Measurements from ENCODE around the gene ERVK3-1.
A peak's percentile ranks its signal among the peaks of the same experiment; 100 is the strongest.
"Not testable (repeated sequence)": the region's sequence is repeated elsewhere in the genome, so short reads cannot be mapped to it uniquely, and the experiment has no call there.

ERVK3-1 gene

GRCh38 chr19:58346961-58347929 is 42.1 kb downstream of the ERVK3-1 start:
- DNase-seq (ENCODE audit: low spot score), result peak; percentile 62

DNA sequence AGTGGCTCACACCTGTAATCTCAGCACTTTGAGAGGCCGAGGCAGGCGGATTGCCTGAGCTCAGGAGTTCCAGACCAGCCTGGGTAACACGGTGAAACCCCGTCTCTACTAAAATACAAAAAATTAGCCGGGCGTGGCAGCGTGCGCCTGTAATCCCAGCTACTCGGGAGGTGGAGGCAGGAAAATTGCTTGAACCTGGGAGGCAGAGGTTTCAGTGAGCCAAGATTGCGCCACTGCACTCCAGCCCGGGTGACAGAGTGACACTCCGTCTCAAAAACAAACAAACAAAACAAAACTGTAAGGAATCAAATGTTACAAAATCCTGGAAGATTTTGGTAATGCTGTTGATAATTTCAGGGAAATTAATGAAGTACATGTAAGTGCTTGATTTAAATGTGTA is 42.9 kb downstream of the ERVK3-1 start:
- not testable (repeated sequence) for DNase-seq (ENCODE audit: low spot score)

GRCh38 chr19:58349590-58349989 is 44.4 kb downstream of the ERVK3-1 start:
- no peak for DNase-seq (ENCODE audit: low spot score)

- no peak for DNase-seq (ENCODE audit: low spot score)
Measured at GRCh38 chr19:58350001-58350861, 45.1 kb downstream of the ERVK3-1 start.

- DNase-seq (ENCODE audit: low spot score), result no peak
Measured at GRCh38 chr19:58350871-58351557, 45.8 kb downstream of the ERVK3-1 start.

GRCh38 chr19:58351558-58351878 is 46.3 kb downstream of the ERVK3-1 start:
- no peak for DNase-seq (ENCODE audit: low spot score)

DNA sequence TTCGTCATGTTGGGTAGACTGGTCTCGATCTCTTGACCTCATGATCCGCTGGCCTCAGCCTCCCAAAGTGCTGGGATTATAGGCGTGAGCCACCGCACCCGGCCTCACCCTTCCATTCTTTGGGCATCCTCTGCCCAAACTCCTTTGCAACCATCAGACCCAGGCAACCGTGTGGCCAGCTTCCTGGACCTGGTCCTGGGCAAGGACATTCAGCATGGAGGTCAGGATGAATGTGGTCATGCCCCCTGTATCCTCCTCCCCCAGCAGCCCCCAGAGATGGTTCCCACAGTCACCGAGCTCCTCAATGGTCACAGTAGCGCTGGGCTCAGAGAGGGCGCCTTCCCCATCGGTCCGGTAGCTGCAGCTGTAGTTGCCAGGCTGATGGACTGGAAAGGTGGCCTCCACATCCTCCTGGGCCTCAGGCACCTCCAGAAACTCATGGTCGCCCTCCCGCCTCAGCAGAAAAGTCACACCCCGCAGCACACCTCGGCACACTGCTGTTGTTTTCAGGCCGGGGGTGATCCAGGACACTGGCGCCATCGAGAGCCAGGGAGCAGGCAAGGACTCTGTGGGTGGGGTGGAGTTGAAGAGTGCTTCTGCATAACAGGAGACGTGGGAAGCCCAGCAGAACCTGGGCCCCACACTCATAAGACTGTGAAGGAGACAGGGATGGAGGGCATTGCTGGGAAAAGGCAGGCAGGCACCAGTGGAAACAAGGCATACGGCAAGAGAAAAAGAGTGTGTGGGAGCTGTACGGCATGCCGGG is 47.0 kb downstream of the ERVK3-1 start:
- no peak for DNase-seq (ENCODE audit: low spot score)

DNA sequence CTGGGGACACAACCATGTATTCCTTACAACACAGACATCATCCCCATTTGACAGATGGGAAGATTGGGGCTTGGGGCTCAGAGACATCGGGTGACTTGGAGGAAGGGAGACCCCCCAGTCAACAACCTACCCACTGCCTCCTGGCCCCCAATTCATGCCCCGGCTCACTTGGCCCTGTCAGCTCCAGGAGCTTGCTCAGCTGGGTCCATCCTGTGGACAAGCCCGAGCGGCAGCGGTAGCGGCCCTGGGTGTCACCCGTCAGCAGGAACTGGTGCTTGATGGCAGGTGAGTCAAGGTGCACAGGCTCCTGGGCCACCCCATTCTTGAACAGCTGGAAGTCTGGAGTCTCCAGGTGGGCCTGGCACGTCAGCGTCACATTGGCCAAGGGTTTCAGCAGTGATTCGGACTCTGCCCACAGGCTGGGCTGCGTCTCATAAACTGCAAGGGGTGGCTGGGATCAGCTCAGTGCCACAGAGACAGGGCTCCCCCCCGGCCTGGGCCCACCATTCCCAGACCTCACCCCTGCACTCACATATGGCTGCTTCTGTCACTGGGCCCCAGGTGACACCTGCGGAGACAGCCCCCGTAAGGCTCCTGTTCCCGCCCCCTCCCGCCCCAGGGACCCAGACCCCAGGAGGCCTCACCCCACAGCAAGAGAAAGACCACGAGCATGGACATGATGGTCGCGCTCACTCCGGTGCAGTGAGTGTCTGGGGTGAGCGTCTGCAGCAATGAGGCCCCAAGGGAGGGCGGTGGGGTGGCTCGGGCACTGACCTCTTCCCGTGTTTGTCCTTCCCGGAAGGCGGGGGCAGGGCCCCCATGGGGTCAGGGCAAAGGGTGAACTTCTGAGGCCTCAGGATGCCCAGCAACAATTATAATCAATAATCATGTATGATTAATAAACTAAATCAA is 47.8 kb downstream of the ERVK3-1 start, which contains the start of gene A1BG:
Gene A1BG (minus strand): TSS at position 733 of the 912 bp plus-strand sequence. CDS start 55 bp downstream, at position 678.
- DNase-seq (ENCODE audit: low spot score), result no peak

DNA sequence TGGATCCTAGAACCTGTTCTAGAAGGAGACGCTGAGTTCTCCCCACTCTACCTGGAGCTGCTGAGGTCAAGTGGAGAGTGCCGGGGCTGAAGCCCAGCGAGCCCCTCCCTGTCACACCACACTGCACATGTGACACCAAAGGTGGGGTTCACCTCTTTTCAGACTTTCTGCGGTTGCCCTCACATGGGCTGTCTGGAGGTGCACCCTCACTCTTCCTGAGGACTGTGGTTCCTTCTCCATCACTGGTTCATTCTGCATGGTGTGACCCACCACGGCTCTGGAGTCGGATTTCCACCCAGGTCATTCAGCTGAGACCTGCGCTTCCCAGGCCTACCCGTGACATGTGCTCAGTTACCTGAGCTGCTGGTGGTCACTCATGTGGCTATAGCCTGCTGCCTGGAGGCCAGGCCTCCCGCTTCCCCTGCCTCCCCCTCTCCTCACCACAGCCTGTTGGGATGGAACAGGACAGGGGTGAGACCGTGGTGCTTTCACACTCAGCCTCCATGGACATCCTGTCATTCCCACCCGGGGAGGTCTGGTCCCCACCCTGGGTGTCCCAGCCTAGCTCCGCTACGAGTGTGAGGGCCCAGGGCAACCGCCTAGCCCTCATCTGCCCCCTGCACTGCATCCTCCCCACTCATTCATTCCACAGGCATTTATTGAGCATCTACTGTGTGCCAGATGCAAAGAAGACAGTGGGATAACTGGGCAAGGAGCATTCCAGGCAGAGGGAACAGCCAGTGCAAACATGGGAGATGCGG is 48.7 kb downstream of the ERVK3-1 start:
- DNase-seq (ENCODE audit: low spot score), result no peak

- DNase-seq (ENCODE audit: low spot score), result no peak
Measured at GRCh38 chr19:58354478-58355030, 49.4 kb downstream of the ERVK3-1 start.

- no peak for DNase-seq (ENCODE audit: low spot score)
Measured at GRCh38 chr19:58355215-58355796, 50.1 kb downstream of the ERVK3-1 start.

DNA sequence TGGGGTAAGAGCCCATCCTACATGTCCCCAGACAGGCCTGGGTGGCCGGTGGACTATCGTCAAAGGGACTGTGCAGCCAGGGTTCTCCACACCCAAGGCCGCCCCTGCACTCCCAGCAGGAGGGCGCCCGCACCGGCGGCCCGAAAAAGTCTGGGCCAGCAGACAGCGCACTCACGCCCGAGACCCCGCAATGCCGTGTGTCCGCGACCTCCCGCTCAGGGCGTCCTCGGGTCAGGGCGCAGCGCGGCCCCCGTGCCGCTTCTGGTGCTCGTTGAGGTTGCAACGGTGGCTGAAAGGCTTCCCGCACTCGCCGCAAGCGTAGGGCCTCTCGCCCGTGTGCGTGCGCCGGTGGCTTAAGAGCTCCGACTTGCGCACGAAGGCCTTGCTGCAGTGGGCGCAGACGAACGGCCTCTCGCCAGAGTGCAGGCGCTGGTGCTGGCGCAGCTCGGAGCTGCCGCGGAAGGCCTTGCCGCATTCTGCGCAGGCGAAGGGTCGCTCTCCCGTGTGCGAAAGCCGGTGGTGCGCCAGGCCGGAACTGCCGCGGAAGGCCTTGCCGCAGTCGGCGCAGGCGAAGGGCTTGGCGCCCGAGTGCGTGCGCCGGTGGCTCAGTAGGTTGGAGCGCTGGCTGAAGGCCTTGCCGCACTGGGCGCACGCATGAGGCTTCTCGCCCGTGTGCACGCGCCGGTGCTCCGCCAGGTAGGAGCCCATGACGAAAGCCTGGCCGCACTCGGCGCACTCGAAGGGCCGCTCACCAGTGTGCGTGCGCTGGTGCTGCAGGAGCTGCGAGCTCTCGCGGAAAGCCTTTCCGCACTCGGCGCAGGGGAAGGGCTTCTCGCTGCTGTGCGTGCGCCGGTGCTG is 51.0 kb downstream of the ERVK3-1 start:
- DNase-seq (ENCODE audit: low spot score), result peak; percentile 23

DNA sequence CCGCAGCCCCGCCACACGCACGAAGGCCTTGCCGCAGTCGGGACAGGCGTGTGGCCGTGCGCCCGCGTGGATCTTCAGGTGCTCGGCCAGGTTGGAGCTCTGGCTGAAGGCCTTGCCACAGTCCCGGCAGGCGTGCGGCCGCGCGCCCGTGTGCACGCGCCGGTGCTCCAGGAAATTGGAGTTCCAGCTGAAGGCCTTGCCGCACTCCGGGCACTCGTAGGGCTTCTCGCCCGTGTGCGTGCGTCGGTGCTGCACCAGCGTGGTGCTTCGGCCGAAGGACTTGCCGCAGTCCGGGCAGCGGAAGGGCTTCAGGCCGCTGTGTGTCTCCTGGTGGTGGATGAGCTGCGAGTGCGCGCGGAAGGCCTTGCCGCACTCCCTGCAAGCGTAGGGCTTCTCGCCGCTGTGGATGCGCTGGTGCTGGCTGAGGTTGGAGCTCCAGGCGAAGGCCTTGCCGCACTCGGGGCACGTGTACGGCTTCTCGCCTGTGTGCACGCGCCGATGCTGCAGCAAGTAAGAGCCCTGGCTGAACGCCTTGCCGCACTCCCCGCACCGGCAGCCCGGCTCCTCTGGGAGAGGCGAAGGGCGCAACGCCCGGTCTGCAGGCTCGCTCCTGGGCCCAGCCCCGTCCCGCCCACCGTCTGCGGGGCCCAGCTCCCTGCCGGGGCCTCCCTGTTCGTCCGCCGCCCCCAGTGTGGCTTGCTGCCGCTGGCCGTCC is 51.7 kb downstream of the ERVK3-1 start:
- DNase-seq (ENCODE audit: low spot score), result no peak

DNA sequence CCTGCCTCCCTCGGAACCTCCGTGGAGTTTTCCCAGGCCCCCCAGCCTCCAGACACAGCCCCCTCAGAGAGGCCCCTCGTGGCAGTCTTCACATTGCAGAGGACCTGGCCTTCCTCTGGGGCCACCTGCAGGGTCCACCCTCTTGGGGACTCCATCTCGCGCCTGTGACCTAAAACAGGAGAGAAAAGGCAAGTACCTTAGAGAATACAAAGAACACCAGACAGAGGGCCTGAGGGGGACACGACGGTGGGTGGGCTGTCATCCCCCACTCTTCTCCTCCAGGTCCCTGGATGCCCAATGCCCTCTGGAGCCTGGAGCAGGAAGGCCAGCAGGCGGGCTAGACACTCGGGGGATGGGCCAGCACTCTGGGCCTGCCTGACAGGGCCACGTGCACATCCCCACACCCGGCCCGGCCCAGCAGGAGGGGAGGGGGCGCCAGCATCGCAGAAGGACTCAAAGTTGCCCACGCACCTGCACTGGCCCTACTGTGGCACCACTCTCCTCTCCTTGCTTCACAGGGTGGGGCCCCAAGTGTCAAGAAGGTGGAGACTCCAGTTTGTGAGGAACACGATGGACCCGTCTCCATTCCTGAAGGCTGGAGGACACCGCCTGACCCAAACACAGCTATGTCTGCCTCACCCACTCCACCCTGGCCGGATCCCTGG is 52.4 kb downstream of the ERVK3-1 start:
- no peak for DNase-seq (ENCODE audit: low spot score)

DNA sequence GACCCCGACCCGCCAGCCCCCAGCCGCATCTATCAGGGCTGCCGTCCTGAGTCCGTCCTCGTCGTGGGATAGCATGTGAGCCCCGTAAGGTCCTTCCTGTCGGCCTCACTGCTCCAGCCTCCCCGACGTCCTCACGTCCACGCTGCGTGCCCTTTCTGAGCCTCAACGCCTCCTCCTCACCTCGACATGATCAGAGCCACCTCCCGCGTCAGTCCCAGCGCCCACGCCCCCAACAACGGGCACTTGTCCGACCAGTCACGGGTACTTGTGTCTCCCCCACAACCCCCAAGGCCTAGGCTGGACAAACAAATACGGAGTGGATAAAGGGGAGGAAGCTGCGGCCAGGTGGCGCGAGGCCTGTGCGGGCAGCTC is 56.7 kb downstream of the ERVK3-1 start:
- DNase-seq (ENCODE audit: low spot score), result peak; percentile 24

GRCh38 chr19:58362272-58362994 is 57.3 kb downstream of the ERVK3-1 start, which contains the start of gene ZNF497:
ZNF497 (minus strand) TSS chr19:58362751; CDS start chr19:58357635, 5,116 bp downstream.
- peak; percentile 98 for DNase-seq (ENCODE audit: low spot score)
